Endothelial cell of umbilical vein (primary cell): ENCODE data around the gene CELF2. TPM values are rescaled to one million over a fixed set of nuclear protein-coding genes. Genes with fewer than 3 reads are reported as not detected.

Source experiments
- BruUV-seq: library from RNA; stranded (reverse); fragments of 400-500 nt; replicated peaks from 2 replicates; lab custom pipeline; 2021; lab: Mats Ljungman, UMichigan
- CTCF ChIA-PET: fragments of 300-600, 350-600 bp; sonication (Branson Sonifier 250); formaldehyde crosslinking; loops from one replicate; lab custom pipeline; 2021; ENCODE audit warnings: antibody characterized with exemption, inconsistent platforms; lab: Charles Lee
- POLR2A ChIA-PET: fragments of 300-600, 350-600 bp; sonication (Branson Sonifier 250); formaldehyde crosslinking; loops from one replicate; lab custom pipeline; 2021; ENCODE audit warnings: antibody characterized with exemption, inconsistent platforms; lab: Charles Lee
- DNase-seq: peaks from one replicate; pipeline ENCODE4 v3.0.0-alpha.2; 2011; ENCODE audit warnings: low read depth, low spot score
- FAIRE-seq: peaks from 2 replicates; lab custom pipeline; 2011; peaks lifted over from hg19 to GRCh38; lab: Jason Lieb, UNC
- H2AFZ ChIP-seq: 2 replicates; pipeline ENCODE4 v1.6.0; 2012; ENCODE audit warnings: low read depth, low read length, control low read depth, inconsistent platforms
- H3K27ac ChIP-seq: 2 replicates; pipeline ENCODE4 v1.5.1; 2011; ENCODE audit warnings: low read depth, mild to moderate bottlenecking, control low read depth, low read length, moderate library complexity; ENCODE audit not compliant: insufficient read depth
- H3K27me3 ChIP-seq, 2 experiments: 2 replicates each; pipeline versions ENCODE4 v1.6.0 to v1.6.1; 2011; ENCODE audit warnings: low read length in 2 of 2, mixed read lengths in 1 of 2; ENCODE audit not compliant: control insufficient read depth in 2 of 2, insufficient read depth in 2 of 2
- H3K36me3 ChIP-seq, 2 experiments: 2 replicates in 1 of 2; 3 replicates in 1 of 2; pipeline ENCODE4 v1.5.1; 2011; ENCODE audit warnings: low read length in 2 of 2, mild to moderate bottlenecking in 1 of 2, moderate library complexity in 1 of 2; ENCODE audit not compliant: control insufficient read depth in 2 of 2, insufficient read depth in 2 of 2; ENCODE audit errors: extremely low read depth in 1 of 2
- H3K4me1 ChIP-seq: 3 replicates; pipeline ENCODE4 v1.5.1; 2011; ENCODE audit warnings: mild to moderate bottlenecking, low read length; ENCODE audit not compliant: control insufficient read depth, insufficient read depth; ENCODE audit errors: extremely low read depth
- H3K4me2 ChIP-seq: 2 replicates; pipeline ENCODE4 v1.6.1; 2011; ENCODE audit warnings: low read length, control low read depth, mixed read lengths; ENCODE audit not compliant: insufficient read depth
- H3K4me3 ChIP-seq, 3 experiments: fragments of 200-600 bp in 1 of 3; sonication (generic), shearing (Covaris generic) in 1 of 3; replicated peaks in 1 of 3; 2 replicates each; pipeline ENCODE4 v1.5.1; 2011 to 2016; ENCODE audit warnings: control low read depth in 3 of 3, low read length in 3 of 3, mild to moderate bottlenecking in 2 of 3, inconsistent platforms in 1 of 3, low read depth in 1 of 3, moderate library complexity in 1 of 3; ENCODE audit not compliant: insufficient read depth in 1 of 3
- H3K79me2 ChIP-seq: 2 replicates; pipeline ENCODE4 v1.6.0; 2012; ENCODE audit warnings: low read length, inconsistent platforms; ENCODE audit not compliant: control insufficient read depth, insufficient read depth
- H3K9ac ChIP-seq: replicated peaks from 2 replicates; pipeline ENCODE3; 2011; ENCODE audit warnings: low read length, control low read depth; ENCODE audit not compliant: insufficient read depth; ENCODE audit errors: extremely low read depth
- H3K9me1 ChIP-seq: replicated peaks from 3 replicates; pipeline ENCODE4 v1.6.0; 2011; ENCODE audit warnings: mild to moderate bottlenecking, low read length; ENCODE audit not compliant: control insufficient read depth, insufficient read depth; ENCODE audit errors: extremely low read depth
- H3K9me3 ChIP-seq: replicated peaks from 2 replicates; pipeline ENCODE4 v1.5.1; 2012; ENCODE audit warnings: low read length, inconsistent platforms; ENCODE audit not compliant: control insufficient read depth, insufficient read depth
- H4K20me1 ChIP-seq: replicated peaks from 2 replicates; pipeline ENCODE3; 2011; ENCODE audit warnings: mild to moderate bottlenecking, low read length; ENCODE audit not compliant: control insufficient read depth, insufficient read depth; ENCODE audit errors: extremely low read depth
- CTCF ChIP-seq, 2 donors: IDR thresholded peaks; 1 replicate in 1 of 2; 2 replicates in 1 of 2; pipeline ENCODE4 v1.5.1; 2011; ENCODE audit warnings: low read length in 2 of 2, mild to moderate bottlenecking in 2 of 2, moderate library complexity in 2 of 2, control low read depth in 1 of 2, inconsistent platforms in 1 of 2, low read depth in 1 of 2; ENCODE audit not compliant: insufficient read depth in 1 of 2; ENCODE audit errors: extremely low read depth in 1 of 2
- FOS ChIP-seq: IDR thresholded peaks from 2 replicates; pipeline ENCODE4 v1.6.1; 2011; ENCODE audit warnings: mild to moderate bottlenecking, low read length, moderate library complexity, borderline replicate concordance; ENCODE audit not compliant: insufficient read depth
- MAX ChIP-seq: IDR thresholded peaks from 2 replicates; pipeline ENCODE4 v1.6.1; 2011; ENCODE audit not compliant: insufficient read depth, insufficient read length
- MYC ChIP-seq: IDR thresholded peaks from one replicate; pipeline ENCODE4 v1.6.1; 2011; ENCODE audit warnings: mild to moderate bottlenecking, low read depth, low read length
- POLR2A ChIP-seq: IDR thresholded peaks from 2 replicates; pipeline ENCODE4 v1.6.1; 2012; ENCODE audit warnings: low read depth, mild to moderate bottlenecking, control low read depth, low read length
- POLR2AphosphoS5 ChIP-seq: IDR thresholded peaks from 2 replicates; pipeline ENCODE4 v1.6.1; 2012; ENCODE audit warnings: low read depth, mild to moderate bottlenecking, control low read depth, low read length, moderate library complexity; ENCODE audit not compliant: insufficient read depth
- dilution Hi-C: fragments of 300-500 bp; cut with MboI; formaldehyde crosslinking; loops from one replicate; pipeline ENCODE4 v1.15.0; 2019; ENCODE audit warnings: low sequenced_read_pairs; ENCODE audit not compliant: extremely low pct_ligation_motif_present
- intact Hi-C: fragments of 100-400 bp; cut with micrococcal nuclease; formaldehyde crosslinking; loops from one replicate; pipeline ENCODE4 v1.10.0; 2022
- polyA plus RNA-seq, 4 experiments: library from polyadenylated mRNA; depleted of rRNA in 3 of 4; stranded (reverse) in 3 of 4; unstranded in 1 of 4; fragments of >200 nt; gene quantifications; 2 replicates each; pipeline versions ENCODE4 v1.2.1 to v1.2.3, GENCODE V29; 2011 to 2012; ENCODE audit warnings: missing spikeins in 1 of 4
- total RNA-seq: library from RNA; stranded (reverse); gene quantifications from 2 replicates; pipeline ENCODE4 v1.2.3, GENCODE V29; 2021

Gene CELF2
- total and polyA plus RNA-seq, 2 donors (not counting 3 experiments of a cell fraction or from before 2014, with no cell fraction given): 21.6 to 42.6 TPM

- Histone ChIP-seq H3K79me2 (no peaks in the 10 kb centered on the region), H3K27ac (no peak overlapping the region), H2AFZ (no peak overlapping the region), H3K4me1 (no peaks in the 10 kb centered on the region), H3K4me2 (no peak overlapping the region), H4K20me1 (no peaks in the 10 kb centered on the region), H3K27me3 (peaks cover 0 to 2% of the 10 kb centered on the region in 2 experiments), H3K9me1 (no peaks in the 10 kb centered on the region), H3K9ac (no peak overlapping the region), H3K36me3 (no peaks in the 10 kb centered on the region), H3K4me3 (no peak overlapping the region), H3K9me3 (no peaks in the 10 kb centered on the region)
- ChIA-PET CTCF (interaction anchor here (1.1 to 1.2 kb wide), 2 partner anchors 67 to 87 kb away, joined by 3 read pairs; no protein-coding TSS in a partner anchor), POLR2A (no interaction called here)
- intact Hi-C loops: no loop called here
- TF ChIP-seq CTCF (IDR thresholded peaks at IDR 0.05; ENCODE audit: extremely low read depth in 1 of 2, insufficient read depth in 1 of 2, low read depth in 1 of 2, low read length in 2 of 2): no peak
- no peak for TF ChIP-seq POLR2AphosphoS5
- TF ChIP-seq MYC: no peak
- TF ChIP-seq FOS: no peak
- TF ChIP-seq POLR2A: no peak
- no peak for TF ChIP-seq MAX
- no peak for FAIRE-seq
- dilution Hi-C loops: no loop called here
- BruUV-seq: no TSS peak
- DNase-seq: no peak
Measured at GRCh38 chr10:11337516-11337915, 319.8 kb downstream of the CELF2 start.
